HepG2 (cell line): ENCODE data around the gene EXTL2. TPM values are rescaled to one million over a fixed set of nuclear protein-coding genes. Genes with fewer than 3 reads are reported as not detected.
"Not testable (repeated sequence)": the region's sequence is repeated elsewhere in the genome, so short reads cannot be mapped to it uniquely, and the experiment has no call there.

Experiments used
- ATAC-seq: fragments of 200-7000 bp; cut with Tn5 transposase; 3 replicates; pipeline ENCODE4 v1.9.1; 2020; ENCODE audit warnings: mild to moderate bottlenecking, moderate library complexity
- BruUV-seq: library from RNA; stranded (reverse); fragments of 400-500 nt; replicated peaks from 2 replicates; lab custom pipeline; 2021; lab: Mats Ljungman, UMichigan
- CTCF ChIA-PET: fragments of 300-600 bp; formaldehyde crosslinking; extraction: SDS; loops from one replicate; lab custom pipeline; 2021; ENCODE audit warnings: low total read pairs, inconsistent platforms, low intra/inter-chr PET ratio; lab: Yijun Ruan, JAX
- POLR2A ChIA-PET: fragments of 350-600 bp; sonication (Branson Sonifier 250); formaldehyde crosslinking; loops from one replicate; lab custom pipeline; 2020; ENCODE audit warnings: antibody characterized with exemption, inconsistent platforms; lab: Yijun Ruan, JAX
- DNase-seq: peaks from one replicate; pipeline ENCODE4 v3.0.0-alpha.2; 2015; ENCODE audit warnings: low spot score
- FAIRE-seq: peaks from 3 replicates; lab custom pipeline; 2011; peaks lifted over from hg19 to GRCh38; lab: Jason Lieb, UNC
- H2AFZ ChIP-seq: one replicate; pipeline ENCODE4 v1.6.1; 2011; ENCODE audit warnings: low read length, inconsistent platforms
- H3K27ac ChIP-seq: fragments of 300-600 bp; 3 replicates; pipeline ENCODE4 v1.8.0; 2011; ENCODE audit warnings: mixed run types, mild to moderate bottlenecking, mixed read lengths, low read length, inconsistent platforms; ENCODE audit not compliant: insufficient read depth; ENCODE audit errors: extremely low read length
- H3K27me3 ChIP-seq, 2 experiments: fragments of 200-600 bp in 1 of 2; 2 replicates in 1 of 2; 3 replicates in 1 of 2; pipeline versions ENCODE4 v1.6.0 to v1.8.0; 2011; ENCODE audit warnings: low read length in 2 of 2, mild to moderate bottlenecking in 2 of 2, moderate library complexity in 2 of 2, inconsistent platforms in 1 of 2; ENCODE audit not compliant: insufficient read depth in 2 of 2, control insufficient read depth in 1 of 2
- H3K36me3 ChIP-seq, 2 experiments: fragments of 200-600 bp in 1 of 2; replicated peaks in 1 of 2; 2 replicates in 1 of 2; 3 replicates in 1 of 2; pipeline versions ENCODE4 v1.5.1 to v1.8.0; 2011; ENCODE audit warnings: low read length in 2 of 2, inconsistent platforms in 1 of 2; ENCODE audit not compliant: insufficient read depth in 2 of 2, control insufficient read depth in 1 of 2
- H3K4me1 ChIP-seq: 2 replicates; pipeline ENCODE4 v1.5.1; 2012; ENCODE audit warnings: low read length, inconsistent platforms; ENCODE audit not compliant: insufficient read depth
- H3K4me2 ChIP-seq: 2 replicates; pipeline ENCODE4 v1.6.0; 2011; ENCODE audit warnings: low read depth, low read length, inconsistent platforms
- H3K4me3 ChIP-seq, 3 experiments: fragments of 200-600 bp in 1 of 3; sonication (generic), shearing (Covaris generic) in 1 of 3; replicated peaks in 1 of 3; 2 replicates each; pipeline ENCODE4 v1.5.1; 2011 to 2016; ENCODE audit warnings: low read length in 3 of 3, inconsistent platforms in 2 of 3, low read depth in 2 of 3, mild to moderate bottlenecking in 2 of 3, control low read depth in 1 of 3, mixed read lengths in 1 of 3; ENCODE audit not compliant: insufficient read depth in 1 of 3
- H3K79me2 ChIP-seq: one replicate; pipeline ENCODE4 v1.6.1; 2011; ENCODE audit warnings: low read length, inconsistent platforms; ENCODE audit not compliant: insufficient read depth
- H3K9ac ChIP-seq: 2 replicates; pipeline ENCODE4 v1.6.0; 2011; ENCODE audit warnings: mild to moderate bottlenecking, low read depth, low read length, inconsistent platforms; ENCODE audit not compliant: insufficient read depth
- H3K9me3 ChIP-seq: 2 replicates; pipeline ENCODE4 v1.5.1; 2012; ENCODE audit warnings: mild to moderate bottlenecking, low read length
- H4K20me1 ChIP-seq: 2 replicates; pipeline ENCODE4 v1.6.0; 2011; ENCODE audit warnings: inconsistent platforms, mild to moderate bottlenecking, low read length, moderate library complexity; ENCODE audit not compliant: insufficient read depth
- CEBPB ChIP-seq: IDR thresholded peaks from 2 replicates; pipeline ENCODE4 v1.6.1; 2011; ENCODE audit warnings: low read depth, low read length, improper control_type of control experiment, borderline replicate concordance
- GMEB2 ChIP-seq: IDR thresholded peaks from 2 replicates; pipeline ENCODE4 v1.6.1; 2016; ENCODE audit warnings: missing biosample characterization, missing genetic modification reagents, low read depth
- PAF1 ChIP-seq: IDR thresholded peaks from 2 replicates; pipeline ENCODE4 v1.6.1; 2016; ENCODE audit warnings: missing genetic modification reagents, missing compliant biosample characterization
- ZNF740 ChIP-seq: sonication (generic); formaldehyde crosslinking; IDR thresholded peaks from 2 replicates; pipeline ENCODE4 v1.4.0; 2020; ENCODE audit warnings: missing genetic modification reagents
- WGBS: methylation state at CpG from one replicate; pipeline ENCODE4 v1.1.6; 2017; ENCODE audit warnings: low lambda C conversion rate; 5-methylcytosine and 5-hydroxymethylcytosine counted together
- in situ Hi-C: cut with HindIII; loops from 2 replicates; pipeline ENCODE4 v1.10.0; 2017; ENCODE audit warnings: low pct_unique_long_range_greater_than_20kb; ENCODE audit not compliant: extremely low pct_ligation_motif_present
- intact Hi-C: fragments of 100-400 bp; cut with micrococcal nuclease; formaldehyde crosslinking; loops from one replicate; pipeline ENCODE4 v1.10.0; 2022; ENCODE audit not compliant: unreplicated experiment
- polyA plus RNA-seq, 8 experiments: library from polyadenylated mRNA; depleted of rRNA in 3 of 8; stranded (reverse) in 7 of 8; unstranded in 1 of 8; fragments of >200 nt; fragmentation: Illumina TruSeq in 4 of 8; extraction: Trizol in 4 of 8; gene quantifications; 2 replicates each; pipeline versions ENCODE4 v1.2.1 to v1.2.3, GENCODE V29; 2011 to 2016; ENCODE audit warnings: low read depth in 4 of 8, missing spikeins in 1 of 8, mixed read lengths in 1 of 8; ENCODE audit not compliant: insufficient read depth in 1 of 8
- total RNA-seq, 5 experiments: library from RNA; depleted of rRNA; stranded (reverse); fragments of >200 nt; fragmentation: Illumina TruSeq; extraction: Trizol; gene quantifications; 2 replicates each; pipeline ENCODE4 v1.2.3, GENCODE V29; 2016; ENCODE audit warnings: low read depth in 1 of 5

EXTL2 gene
- total and polyA plus RNA-seq, 2 of the 13 experiments (the other 11 are each of a cell fraction or from before 2014, with no cell fraction given): 22.0 to 23.5 TPM

- FAIRE-seq: no peak
- CTCF ChIA-PET: no interaction called here
- POLR2A ChIA-PET: no interaction called here
- Histone ChIP-seq H3K4me2 (no peak overlapping the region), H3K27ac (no peak overlapping the region), H3K79me2 (no peaks in the 10 kb centered on the region), H3K27me3 (no peaks in the 10 kb centered on the region), H3K4me3 (no peak overlapping the region), H4K20me1 (no peaks in the 10 kb centered on the region), H3K36me3 (peaks cover 4 to 30% of the 10 kb centered on the region in 2 experiments; a peak in 3 of 5 replicates), H2AFZ (no peak overlapping the region), H3K4me1 (no peaks in the 10 kb centered on the region), H3K9ac (no peak overlapping the region), H3K9me3 (no peaks in the 10 kb centered on the region)
- no peak for ATAC-seq
- intact Hi-C loops (loop anchor here (1.0 kb wide), 1 partner anchor 47 kb away; no protein-coding TSS in a partner anchor), in situ Hi-C loops (no loop called here)
- TF ChIP-seq PAF1 (no peak), GMEB2 (CRISPR knock-in tag) (no peak)
- BruUV-seq: no TSS peak
- WGBS: 100% methylated on average over 1 of the region's 1 CpG
- no peak for DNase-seq
These were observed 46.5 kb upstream of the EXTL2 start for GRCh38 chr1:100941098-100941527.

GRCh38 chr1:100936194-100936967 lies 41.7 kb upstream of the EXTL2 start:
- ATAC-seq (no peak), FAIRE-seq (no peak)
- TF ChIP-seq CEBPB (0 out of 2 replicates have a peak, but pooled peaks have one; percentile 10), ZNF740 (no peak)
- TF ChIP-seq, all 625 proteins: peak for 1
- H3K4me3 ChIP-seq: no peak overlapping the region
- H4K20me1 ChIP-seq: no peaks in the 10 kb centered on the region
- H3K79me2 ChIP-seq: no peaks in the 10 kb centered on the region
- BruUV-seq: no TSS peak
- H3K27ac ChIP-seq: no peak overlapping the region
- H3K4me1 ChIP-seq: no peaks in the 10 kb centered on the region
- no peak overlapping the region for H3K4me2 ChIP-seq
- H3K9me3 ChIP-seq: no peaks in the 10 kb centered on the region
- POLR2A ChIA-PET: no interaction called here
- H2AFZ ChIP-seq: no peak overlapping the region
- CTCF ChIA-PET: no interaction called here
- intact Hi-C loops (no loop called here), in situ Hi-C loops (no loop called here)
- H3K9ac ChIP-seq: no peak overlapping the region
- H3K27me3 ChIP-seq: no peaks in the 10 kb centered on the region
- no peak for DNase-seq
- H3K36me3 ChIP-seq: peaks cover 4 to 19% of the 10 kb centered on the region in 2 experiments; a peak in 3 of 5 replicates

- in situ Hi-C loops, H3K4me1 ChIP-seq, H3K27me3 ChIP-seq, H2AFZ ChIP-seq, intact Hi-C loops, H3K4me3 ChIP-seq, BruUV-seq, DNase-seq, H4K20me1 ChIP-seq, H3K4me2 ChIP-seq, H3K27ac ChIP-seq, CTCF ChIA-PET, POLR2A ChIA-PET, FAIRE-seq, H3K9me3 ChIP-seq, ATAC-seq, H3K79me2 ChIP-seq, H3K9ac ChIP-seq: not testable (repeated sequence)
- H3K36me3 ChIP-seq: peaks cover 2 to 13% of the 10 kb centered on the region in 2 experiments; a peak in 3 of 5 replicates
- 100% methylated on average over 2 of the region's 2 CpGs for WGBS
These were observed 38.9 kb upstream of the EXTL2 start for GRCh38 chr1:100933555-100933954.
